ENCODE data around the gene SARS1.
"Not testable (repeated sequence)": the region's sequence is repeated elsewhere in the genome, so short reads cannot be mapped to it uniquely, and the experiment has no call there.

The SARS1 gene

DNA sequence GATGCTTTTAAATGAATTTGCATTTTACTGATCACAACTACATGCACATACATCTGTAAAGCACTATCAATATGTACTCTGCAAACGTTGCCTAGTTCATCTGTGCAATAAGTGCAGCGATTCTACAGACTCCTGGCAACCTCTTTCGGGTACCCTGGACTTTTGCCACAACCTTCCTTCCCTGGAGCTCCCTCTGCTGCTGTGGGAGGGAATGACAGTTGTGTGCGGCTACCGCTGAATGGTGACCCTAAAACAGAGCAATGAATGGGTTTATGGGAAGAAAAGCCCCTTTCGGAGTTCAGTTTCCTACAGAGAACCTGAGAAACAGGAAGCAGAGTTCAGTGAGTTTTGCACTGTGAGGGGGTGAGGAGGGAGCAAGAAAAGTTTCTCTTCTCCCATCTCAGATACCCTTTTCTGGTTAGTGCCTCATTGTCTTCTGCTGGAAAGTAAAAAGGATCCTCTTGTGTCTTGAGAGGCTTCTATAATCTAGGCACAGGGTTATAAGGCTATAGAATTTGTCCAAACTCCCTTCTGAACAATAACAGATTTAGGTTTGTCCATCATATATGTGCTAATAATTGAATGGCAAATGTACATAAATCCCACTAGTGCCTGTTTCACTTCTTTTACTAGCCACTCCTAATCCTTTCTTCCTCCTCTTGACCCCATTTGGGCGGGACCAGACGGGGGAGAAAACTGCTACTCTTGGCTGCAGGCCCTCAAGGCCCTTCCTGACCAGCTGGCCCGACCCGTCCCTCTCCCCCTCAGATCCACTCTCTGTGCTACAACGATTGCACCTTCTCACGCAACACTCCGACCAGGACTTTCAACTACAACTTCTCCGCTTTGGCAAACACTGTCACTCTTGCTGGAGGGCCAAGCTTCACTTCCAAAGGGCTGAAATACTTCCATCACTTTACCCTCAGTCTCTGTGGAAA lies 19.8 kb upstream of the SARS1 start:
- DNase-seq: no peak

DNA sequence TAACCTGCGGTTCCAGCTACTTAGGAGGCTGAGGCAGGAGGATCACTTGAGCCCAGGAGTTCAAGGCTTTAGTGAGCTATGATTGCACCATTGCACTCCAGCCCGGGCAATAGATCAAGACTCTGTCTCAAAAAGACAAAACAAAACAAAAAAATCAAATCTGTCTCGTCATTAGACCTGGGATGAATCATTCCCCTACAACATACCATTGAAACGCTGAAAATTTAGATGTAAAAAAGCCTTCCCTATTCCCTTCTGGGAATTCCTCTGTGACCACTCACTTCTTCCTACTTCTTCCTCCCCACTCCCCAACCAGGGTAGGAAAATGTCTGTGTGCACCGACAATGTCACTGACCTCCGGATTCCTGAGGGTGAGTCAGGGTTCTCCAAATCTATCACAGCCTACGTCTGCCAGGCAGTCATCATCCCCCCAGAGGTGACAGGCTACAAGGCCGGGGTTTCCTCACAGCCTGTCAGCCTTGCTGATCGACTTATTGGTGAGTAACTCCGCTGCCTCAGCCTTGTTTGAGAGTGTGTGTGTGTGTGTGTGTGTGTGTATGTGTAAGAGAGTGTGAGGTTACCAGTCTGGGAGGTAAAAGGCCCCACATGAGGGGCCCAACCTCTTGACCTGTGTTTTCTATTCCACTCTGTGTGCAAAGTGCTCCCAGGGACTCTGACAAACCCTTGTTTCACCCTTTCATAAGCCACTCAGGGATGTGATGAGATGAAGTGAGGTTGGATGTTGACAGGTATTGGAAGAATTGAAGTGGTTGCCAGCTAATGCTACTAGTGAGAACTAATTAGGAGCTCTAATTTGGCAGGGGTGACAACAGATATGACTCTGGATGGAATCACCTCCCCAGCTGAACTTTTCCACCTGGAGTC lies 16.3 kb upstream of the SARS1 start:
- no peak for DNase-seq

DNA sequence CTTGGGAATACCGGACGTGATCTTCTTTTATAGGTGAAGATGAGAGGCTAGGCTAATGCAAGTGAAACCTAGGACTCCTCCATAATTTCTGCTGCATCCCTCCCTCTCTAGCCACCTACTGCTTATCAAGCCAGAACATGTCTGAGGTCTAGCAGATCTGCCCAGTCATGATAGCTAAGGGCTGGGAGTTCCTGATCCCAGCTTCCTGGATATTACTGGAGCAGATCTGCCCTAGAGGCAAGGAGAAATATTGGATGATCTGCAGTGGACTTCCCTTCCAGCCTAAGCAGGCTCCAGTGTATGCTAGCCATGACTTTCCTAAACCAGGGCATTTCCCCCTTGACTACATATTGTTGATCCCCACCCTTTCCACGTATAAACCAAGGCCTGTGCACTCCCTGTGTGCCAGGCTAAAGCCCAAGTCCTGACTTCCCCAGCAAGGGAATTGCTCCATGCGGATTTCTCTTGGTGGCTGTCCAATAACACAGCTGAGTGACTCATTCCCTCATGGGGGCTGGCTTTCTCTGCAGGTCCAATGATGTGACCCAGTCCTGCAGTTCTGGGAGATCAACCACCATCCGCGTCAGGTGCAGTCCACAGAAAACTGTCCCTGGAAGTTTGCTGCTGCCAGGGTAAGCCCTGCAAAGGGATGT lies 15.5 kb upstream of the SARS1 start:
- DNase-seq: peak; percentile 37

DNA sequence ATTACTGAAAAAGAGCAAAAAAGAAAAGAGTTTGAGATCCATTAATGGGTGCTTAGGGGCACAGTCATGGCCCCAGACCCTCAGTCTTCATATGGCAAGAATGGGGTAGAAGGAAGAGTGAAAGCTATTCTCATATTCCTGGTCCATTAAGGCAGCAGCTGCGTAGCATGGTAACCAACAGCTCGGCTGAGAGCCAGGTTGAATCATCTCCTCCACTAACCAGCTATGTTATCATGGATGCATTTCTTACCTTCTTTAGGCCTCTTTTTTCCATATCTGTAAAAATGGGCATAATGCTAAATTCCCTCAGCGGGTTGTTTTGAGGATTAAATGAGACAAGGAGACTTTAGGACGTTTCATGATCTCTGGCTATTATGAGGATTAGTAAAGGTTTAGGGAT lies 15.0 kb upstream of the SARS1 start:
- no peak for DNase-seq

DNA sequence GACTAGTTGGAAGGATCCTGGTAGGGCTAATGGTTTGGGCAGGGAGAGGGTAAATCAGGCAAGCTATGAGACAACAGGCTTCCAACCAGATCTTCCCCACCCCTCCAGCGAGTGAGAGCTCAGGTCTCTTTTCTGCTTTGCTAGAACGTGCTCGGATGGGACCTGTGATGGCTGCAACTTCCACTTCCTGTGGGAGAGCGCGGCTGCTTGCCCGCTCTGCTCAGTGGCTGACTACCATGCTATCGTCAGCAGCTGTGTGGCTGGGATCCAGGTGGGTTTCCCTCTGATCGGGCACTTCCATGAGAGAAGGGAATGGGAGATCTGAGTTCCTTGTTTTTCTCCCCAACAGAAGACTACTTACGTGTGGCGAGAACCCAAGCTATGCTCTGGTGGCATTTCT lies 14.0 kb upstream of the SARS1 start:
- no peak for DNase-seq

DNA sequence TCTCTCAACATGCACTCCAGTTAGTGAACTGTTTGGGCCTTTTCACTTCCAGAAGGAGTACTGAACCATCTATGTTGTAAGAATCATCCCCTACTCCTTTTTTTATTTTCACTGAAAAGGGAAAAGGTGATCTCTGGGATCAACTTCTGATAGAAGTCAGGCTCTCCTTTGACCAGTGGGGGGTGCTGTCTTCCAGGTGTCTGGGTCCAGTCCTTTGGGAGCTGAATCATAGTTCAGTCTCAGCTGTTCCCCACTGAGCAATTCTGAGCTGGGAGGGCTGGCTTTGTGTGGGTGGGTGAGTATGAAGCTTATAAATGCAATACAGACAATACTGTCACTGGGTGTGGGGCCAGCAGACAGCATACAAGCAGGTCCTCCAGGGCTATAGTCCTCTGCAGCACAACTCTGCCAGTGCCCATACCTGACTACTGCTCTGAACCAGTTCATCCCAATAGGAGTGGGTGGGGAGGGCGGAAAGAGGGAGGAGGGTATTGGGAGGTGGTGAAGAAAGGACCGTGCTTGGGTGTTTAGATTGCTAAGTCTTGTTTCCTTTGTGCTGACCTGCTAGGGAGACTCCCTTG lies 12.5 kb upstream of the SARS1 start:
- peak; percentile 38 for DNase-seq

DNA sequence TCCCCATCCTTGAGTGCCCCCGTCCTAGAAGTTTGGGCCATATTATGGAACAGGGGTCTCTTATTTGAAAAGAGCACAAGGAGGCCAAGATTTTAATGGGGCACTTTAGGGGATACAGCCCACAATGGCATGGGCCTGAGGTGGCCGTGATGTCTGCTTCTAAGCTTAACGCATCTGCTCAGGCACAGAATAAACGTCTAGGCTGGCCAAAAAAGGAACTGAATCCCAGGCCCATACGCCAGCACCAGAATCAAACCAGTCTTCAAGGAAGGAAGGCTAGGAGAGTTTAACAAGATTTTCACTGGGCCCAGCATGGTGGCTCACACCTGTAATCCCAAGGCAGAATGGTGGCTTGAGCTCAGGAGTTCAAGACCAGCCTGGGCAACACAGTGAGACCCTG lies 9.2 kb upstream of the SARS1 start:
- no peak for DNase-seq

DNA sequence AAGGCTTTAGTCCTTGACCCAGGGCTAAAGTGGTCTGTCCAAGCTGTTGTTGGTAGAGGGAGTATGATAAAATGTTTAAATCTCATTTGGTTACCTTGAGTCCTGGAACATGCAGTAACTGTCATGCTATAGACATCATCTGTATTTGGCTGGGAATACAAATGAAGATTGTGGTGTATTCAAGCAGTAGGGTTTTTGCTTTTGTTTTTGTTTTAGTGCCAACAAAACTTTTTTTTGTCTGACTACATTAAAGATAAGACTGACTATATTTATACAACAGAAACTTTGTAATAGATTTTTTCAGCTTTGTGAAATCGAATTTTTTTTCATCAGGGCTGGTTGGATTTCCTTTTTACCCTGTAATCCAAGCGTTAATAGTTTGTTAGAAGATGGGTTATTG lies 7.4 kb upstream of the SARS1 start:
- DNase-seq: no peak

DNA sequence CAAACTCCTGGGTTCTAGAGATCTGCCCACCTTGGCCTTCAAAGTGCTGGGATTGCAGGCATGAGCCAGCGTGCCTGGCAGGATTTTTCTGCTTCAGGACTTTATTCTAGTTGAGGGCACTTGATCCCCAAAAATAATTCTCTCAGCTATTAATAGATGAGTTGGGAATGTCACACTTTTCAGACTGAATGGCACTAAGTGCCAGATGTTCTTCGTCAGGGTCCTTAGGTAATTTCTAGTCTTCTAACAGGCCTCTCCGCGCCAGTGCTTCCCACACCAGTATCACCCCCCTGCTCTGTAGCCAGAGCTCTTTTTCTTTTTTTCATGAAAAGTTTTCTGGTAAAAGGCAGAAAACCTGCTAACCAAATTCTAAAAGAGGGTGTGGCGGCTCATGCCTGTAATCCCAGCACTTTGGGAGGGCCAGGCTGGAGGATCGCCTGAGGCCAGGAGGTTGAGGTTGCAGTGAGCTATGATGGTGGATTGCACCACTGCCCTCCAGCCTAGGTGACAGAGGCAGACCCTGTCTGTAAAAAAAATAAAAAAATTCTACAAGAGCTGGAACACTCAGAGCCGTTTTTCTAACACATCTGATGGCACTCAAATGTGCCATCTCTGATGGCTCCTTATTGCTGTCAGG lies 6.1 kb upstream of the SARS1 start:
- no peak for DNase-seq

DNA sequence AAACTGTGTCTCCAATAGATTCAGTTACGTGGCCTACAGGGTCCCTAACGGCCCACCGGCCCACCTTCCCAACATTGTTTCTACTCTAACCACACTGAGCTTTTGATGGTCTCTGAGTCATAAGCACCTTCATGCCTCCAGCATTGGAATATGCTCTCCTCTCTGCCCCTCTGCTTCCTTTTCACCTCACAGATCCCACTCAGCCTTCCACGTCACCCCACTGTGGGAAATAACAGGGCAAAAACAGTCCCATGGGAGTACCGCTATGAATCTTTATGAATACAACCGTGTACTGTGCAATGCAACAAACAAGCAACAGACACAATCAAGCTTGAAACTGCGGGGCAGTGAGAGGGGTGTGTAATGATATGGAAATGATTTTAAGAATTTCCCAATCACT lies 5.3 kb upstream of the SARS1 start:
- DNase-seq: no peak

DNA sequence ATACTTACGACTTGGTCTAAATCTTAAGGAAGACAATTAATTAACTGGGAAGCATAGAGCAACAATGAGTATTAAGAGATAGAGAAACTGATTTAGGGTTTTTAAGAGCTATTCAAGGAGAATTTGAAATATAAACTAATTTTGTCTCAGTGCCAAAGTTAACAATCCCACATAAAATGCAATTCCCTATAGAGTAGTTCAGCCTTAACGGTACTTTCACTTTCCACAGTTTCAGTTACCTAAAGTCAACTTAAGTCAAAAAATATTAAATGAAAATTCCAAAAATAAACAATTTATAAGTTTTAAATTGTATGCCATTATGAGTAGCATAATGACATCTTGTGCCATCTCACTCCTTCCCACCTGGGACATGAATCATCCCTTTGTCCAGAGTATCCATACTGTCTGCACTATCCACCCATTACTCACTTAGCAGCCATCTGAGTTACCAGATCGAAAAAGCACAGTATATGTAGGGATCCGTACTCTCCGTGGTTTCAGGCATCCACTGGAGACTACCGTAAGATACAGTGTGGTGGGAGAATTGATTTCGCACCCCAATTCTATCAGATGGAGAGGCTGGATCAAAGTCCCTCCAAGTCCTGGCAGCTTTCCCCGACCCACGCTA lies 4.8 kb upstream of the SARS1 start:
- no peak for DNase-seq

DNA sequence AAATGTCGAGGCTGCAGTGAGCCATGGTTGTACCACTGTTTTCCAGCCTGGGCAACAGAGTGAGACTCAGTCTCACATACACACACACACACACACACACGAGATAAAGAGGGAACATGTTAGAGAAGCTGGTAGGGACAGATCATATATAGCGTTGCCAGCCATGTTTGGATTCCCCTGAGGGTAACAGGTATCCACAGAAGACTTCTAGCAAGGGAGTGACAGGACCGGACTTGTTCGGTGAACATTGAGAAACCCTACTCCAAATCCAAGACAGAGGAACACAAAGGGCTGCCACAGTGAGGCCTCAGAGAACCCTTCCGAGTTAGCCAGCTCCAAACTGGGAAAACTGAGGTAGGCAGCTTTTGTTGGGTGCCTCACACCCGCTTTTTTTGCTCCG lies 3.7 kb upstream of the SARS1 start:
- no peak for DNase-seq

DNA sequence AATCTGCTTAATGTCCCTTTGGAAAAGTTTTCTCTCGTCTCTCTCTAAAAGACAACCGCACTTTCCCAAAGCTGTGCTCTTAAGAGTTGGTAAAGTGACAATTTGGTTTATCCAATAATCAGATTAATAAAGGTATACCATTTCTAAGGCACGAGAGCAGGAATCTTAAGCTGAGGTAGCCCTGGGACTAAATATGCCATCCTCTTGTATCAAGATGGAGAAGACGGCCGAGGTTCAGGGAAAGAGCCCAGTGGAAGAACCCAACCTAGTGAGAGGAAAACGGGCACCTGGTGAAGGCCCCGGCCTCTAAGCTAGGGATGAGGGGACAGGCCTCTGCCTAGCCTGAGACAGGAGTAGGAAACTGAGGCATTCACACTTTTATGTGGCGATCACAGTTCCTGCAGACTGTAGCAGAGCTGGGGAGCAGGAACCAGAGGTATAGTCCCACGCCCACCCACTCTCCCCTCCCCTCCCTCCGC lies 334 bp upstream of the SARS1 start:
- no peak for DNase-seq

DNA sequence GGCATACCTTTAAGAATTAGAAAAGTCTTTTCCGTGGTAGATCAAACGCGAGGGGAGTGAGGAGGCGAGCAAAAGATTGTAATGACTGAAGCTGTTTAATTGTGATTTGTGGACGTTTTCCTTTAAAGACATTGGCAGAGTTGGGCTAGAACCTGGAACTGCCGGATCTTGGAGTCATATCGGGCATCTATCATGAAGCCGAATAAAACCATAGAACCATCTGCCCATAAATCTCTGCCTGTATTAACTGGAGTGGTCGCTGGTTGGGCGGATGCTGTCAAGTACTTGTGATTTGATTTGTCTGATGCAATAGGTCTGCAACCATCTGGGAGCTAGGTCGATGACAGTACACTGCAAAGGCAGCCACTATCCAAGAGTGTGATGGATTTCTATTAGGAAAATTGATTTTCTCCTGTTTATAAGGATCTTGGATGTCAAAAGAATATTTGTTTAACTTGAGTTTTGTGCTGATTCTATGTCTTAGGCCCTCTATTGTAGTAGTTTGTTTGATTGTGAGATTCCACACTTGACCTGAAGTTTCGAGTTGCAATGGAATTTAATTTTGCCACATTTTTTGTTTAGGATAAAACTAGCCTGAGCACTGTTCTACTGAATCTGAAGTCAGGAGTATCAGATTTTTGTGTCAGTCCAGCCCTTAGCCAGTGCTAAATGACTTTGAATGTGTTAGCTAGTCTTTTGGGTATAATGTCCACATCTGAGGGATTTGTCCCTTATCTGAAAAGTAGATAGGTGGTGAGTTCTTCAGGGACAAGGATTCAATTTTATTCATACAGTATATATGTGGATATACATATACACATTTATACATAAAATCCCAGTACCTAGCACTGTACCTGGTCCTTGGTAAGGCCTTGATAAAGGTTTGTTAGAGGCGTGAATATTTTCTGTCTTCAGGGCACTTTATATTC lies 1.2 kb downstream of the SARS1 start:
- peak; percentile 76 for DNase-seq

DNA sequence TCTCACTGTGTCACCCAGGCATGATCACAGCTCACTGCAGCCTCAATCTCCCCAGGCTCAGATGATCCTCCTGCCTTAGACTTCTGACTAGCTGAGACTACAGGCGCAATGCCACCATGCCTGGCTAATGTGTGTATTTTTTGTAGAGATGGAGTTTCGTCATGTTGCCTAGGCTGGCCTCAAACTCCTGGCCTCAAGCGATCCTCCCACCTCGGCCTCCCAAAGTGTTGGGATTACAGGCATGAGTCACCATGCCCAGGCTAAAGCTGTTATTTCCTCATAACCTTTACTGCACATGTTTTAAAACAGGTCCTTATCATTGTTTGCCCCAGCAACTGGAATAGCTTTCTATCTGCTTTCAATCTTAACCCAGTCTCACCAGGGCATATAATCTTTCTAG lies 2.9 kb downstream of the SARS1 start:
- no peak for DNase-seq

DNA sequence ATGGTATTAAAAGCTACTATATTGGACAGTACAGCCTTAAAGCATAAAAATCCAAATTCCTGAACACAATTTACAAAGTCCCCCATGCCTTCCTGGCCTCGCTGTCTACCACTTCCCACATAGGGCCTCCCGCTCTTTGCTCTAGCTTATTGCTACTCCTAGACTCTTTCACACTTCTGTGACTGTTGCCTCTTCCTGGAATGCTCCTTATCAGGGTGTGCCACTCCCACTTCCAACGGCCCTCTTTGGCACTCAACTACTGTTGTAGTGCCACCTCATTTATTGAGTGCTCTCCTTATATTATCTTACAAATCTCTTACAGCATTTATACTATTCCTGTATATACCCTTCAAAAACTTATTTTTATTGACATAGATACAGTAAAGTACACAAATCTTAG lies 4.8 kb downstream of the SARS1 start:
- no peak for DNase-seq

DNA sequence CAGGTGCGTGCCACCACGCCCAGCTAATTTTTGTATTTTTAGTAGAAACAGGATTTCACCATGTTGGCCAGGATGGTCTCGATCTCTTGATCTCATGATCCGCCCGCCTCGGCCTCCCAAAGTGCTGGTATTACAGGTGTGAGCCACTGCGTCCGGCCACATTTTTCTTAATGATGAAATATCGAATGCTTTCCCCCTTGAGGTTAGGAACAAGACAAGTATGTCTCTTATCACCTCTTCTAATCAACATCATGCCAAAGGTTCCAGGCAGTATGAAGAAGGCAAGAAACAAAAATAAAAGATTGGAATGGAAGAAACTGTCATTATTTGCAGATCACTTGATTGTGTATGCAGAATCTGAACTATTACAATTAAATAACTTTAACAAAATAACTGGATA lies 7.5 kb downstream of the SARS1 start:
- DNase-seq: not testable (repeated sequence)

DNA sequence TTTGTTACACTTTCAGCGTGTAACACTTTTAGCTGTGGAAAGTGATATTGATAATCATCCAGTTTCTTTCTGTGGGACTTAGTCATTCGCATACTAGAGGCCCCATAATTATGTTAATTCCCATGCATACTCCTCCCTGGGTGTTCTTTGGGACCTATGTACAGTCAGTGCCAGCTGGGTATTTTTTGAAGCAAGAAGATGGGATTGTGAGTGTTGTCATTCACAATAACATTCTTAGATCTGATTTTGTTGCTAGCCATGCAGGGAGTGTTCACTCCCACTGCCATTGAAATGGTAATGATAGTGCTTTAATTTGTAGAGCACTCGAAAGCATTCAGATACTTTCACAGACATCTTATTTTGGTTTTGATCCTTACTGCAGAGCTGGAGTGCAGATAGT lies 11.6 kb downstream of the SARS1 start:
- no peak for DNase-seq

DNA sequence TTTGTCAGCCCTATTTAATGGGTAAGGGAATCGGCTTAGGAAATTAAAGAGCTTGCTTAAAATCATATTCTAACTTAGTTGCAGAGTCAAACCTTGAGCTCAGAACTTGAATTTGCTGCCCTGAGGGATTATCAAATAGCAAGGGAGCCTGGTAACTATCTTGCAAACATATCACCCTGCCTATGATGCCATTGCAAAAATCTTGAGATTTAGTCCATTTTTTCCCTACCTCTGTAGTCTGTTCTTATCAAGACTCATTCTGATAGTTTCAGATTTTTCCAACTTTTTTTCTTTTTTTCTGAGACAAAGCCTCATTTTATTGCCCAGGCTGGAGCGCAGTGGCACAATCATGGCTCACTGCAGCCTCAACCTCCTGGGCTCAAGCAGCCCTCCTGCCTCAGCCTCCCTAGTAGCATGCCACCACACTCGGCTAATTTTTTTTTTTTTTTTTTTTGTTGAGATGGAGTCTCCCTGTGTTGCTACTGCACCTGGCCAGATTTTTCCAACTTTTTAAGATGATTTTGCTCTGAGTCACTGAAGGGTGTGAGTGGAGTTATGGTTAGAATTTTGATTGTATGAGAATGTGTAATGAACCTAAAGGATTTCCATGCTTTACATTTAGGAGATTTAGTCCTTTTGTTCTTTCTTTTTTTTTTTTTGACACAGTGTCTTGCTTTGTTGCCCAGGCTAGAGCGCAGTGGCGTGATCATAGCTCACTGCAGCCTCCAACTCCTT lies 12.2 kb downstream of the SARS1 start:
- DNase-seq: no peak

DNA sequence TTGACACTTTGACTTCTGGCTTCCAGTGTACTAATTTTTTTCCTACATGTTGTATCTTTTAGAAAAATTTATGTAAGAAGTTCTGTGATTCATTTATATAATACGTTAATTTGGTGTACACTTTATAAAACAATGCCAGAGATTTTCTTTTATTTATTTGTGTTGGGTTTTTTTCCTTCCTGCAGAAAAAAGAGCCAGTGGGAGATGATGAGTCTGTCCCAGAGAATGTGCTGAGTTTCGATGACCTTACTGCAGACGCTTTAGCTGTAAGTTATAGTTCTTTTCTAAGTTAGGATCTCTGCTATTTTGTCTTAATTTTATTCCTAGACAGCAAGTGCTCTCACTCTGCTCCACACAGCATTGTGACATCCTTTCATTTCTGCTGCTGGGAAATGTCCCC lies 14.4 kb downstream of the SARS1 start:
- no peak for DNase-seq

Measured in NCI-H446 treated with DMSO at 0.1 percent for 48 hours (cell line).